Measurements from ENCODE around the gene NIP7. TPM values are rescaled to one million over a fixed set of nuclear protein-coding genes. Genes with fewer than 3 reads are reported as not detected.
A peak's percentile ranks its signal among the peaks of the same experiment; 100 is the strongest.

Gene NIP7
- total and polyA plus RNA-seq, 9 of the 15 experiments (the other 6 are each of a cell fraction or from before 2014, with no cell fraction given): 28.9 to 85.5 (median 72.5) TPM

DNA sequence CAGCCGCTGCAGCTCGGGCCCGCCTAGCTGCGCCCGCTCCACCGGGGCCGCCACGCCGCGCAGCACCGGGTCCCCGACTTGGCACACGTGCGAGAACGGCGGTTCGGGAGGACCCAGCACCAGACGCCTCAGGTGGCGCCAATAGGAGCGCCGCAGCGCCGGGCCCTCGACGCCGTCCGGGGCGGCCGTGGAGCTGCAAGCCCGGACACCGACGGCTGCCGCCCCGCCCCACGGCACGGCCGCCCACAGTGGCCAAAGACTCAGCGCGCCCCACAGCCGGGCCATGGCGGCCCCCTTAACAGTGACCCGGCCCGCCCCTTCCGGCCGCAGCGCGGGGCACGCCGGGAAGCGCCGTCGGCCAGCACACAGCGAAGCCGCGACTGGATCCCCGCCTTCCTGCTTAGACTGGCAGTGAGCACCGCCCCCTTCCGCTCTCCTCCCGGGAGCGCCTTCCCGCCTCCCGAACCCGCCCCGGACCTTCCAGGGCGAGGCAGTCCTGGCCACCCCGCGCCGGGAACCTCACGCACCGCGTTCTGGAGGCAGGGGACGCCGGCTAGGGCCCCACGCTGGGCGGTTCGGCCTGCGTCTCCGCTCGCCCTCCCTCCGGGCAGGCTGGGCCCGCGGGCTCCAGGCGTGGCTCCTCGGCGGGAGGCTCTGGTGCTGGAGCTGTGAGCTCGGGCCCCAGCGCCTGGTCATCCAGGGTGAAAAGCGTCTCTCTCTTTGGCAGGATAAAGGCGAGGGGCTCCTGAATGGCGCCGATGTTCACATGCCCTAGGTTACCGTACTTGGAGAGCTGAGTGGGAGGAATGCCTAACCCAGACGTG, 9.1 kb upstream of the NIP7 start, which contains the start of gene PDF (continued):
- no peak for TF ChIP-seq NR4A1 (CRISPR knock-in tag; IDR thresholded peaks at IDR 0.05)
- TF ChIP-seq NR4A1 (tag; IDR thresholded peaks at IDR 0.05): no peak
- TF ChIP-seq RNF2 (IDR thresholded peaks at IDR 0.05): 0 out of 2 replicates have a peak, but pooled peaks have one; percentile 28
- no peak for TF ChIP-seq HDAC8 (tag; IDR thresholded peaks at IDR 0.05)
- no peak for TF ChIP-seq MCM3 (IDR thresholded peaks at IDR 0.05)
- TF ChIP-seq CSDE1 (IDR thresholded peaks at IDR 0.05): no peak; a peak in 1 of 4 replicates
- TF ChIP-seq, protein P1, sequence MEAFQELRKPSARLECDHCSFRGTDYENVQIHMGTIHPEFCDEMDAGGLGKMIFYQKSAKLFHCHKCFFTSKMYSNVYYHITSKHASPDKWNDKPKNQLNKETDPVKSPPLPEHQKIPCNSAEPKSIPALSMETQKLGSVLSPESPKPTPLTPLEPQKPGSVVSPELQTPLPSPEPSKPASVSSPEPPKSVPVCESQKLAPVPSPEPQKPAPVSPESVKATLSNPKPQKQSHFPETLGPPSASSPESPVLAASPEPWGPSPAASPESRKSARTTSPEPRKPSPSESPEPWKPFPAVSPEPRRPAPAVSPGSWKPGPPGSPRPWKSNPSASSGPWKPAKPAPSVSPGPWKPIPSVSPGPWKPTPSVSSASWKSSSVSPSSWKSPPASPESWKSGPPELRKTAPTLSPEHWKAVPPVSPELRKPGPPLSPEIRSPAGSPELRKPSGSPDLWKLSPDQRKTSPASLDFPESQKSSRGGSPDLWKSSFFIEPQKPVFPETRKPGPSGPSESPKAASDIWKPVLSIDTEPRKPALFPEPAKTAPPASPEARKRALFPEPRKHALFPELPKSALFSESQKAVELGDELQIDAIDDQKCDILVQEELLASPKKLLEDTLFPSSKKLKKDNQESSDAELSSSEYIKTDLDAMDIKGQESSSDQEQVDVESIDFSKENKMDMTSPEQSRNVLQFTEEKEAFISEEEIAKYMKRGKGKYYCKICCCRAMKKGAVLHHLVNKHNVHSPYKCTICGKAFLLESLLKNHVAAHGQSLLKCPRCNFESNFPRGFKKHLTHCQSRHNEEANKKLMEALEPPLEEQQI (IDR thresholded peaks at IDR 0.05): no peak
- peak; percentile 91 for TF ChIP-seq POLR2B (IDR thresholded peaks at IDR 0.05; ENCODE audit: low read depth, partially characterized antibody)
- TF ChIP-seq ATF6 (CRISPR knock-in tag; IDR thresholded peaks at IDR 0.05): no peak
- TF ChIP-seq ZNF274 (IDR thresholded peaks at IDR 0.05; ENCODE audit: borderline replicate concordance, low read depth, low read length): no peak
- TF ChIP-seq NFYB (IDR thresholded peaks at IDR 0.05; ENCODE audit: extremely low read depth, insufficient read length): no peak
- no peak for TF ChIP-seq FOS (IDR thresholded peaks at IDR 0.05; ENCODE audit: extremely low read depth, insufficient read length)
- TF ChIP-seq DACH1 (IDR thresholded peaks at IDR 0.05; ENCODE audit: partially characterized antibody): no peak
- no peak for TF ChIP-seq ATF3 (IDR thresholded peaks at IDR 0.05)
- no peak for TF ChIP-seq ATF3 (CRISPR knock-in tag; conservative IDR thresholded peaks at IDR 0.05)
- peak; percentile 100 for TF ChIP-seq POLR2AphosphoS2 (IDR thresholded peaks at IDR 0.05; ENCODE audit: low read length)
- TF ChIP-seq HOXB6 (CRISPR knock-in tag; IDR thresholded peaks at IDR 0.05; ENCODE audit: borderline replicate concordance): no peak
- TF ChIP-seq BRD4 (IDR thresholded peaks at IDR 0.05): no peak
- no peak for TF ChIP-seq ZBTB8A (IDR thresholded peaks at IDR 0.05; ENCODE audit: partially characterized antibody)
- no peak; a peak in 1 of 6 replicates for TF ChIP-seq CTCF (IDR thresholded peaks at IDR 0.05 in 2 of 3, conservative IDR thresholded peaks at IDR 0.05 in 1 of 3; ENCODE audit: insufficient read depth in 2 of 3, low read depth in 1 of 3, low read length in 3 of 3)

Data from K562 (cell line).